Liver (tissue), 2 donors: ENCODE results near the gene ADGRA3.

ENCODE experiments used
- JUND ChIP-seq, 2 donors: IDR thresholded peaks; 2 replicates each; pipeline ENCODE4 v1.6.1; 2016; ENCODE audit warnings: antibody characterized with exemption in 2 of 2
- YY1 ChIP-seq: IDR thresholded peaks from 2 replicates; pipeline ENCODE4 v1.6.1; 2016; ENCODE audit warnings: antibody characterized with exemption, mild to moderate bottlenecking
- donor health status: healthy.

DNA sequence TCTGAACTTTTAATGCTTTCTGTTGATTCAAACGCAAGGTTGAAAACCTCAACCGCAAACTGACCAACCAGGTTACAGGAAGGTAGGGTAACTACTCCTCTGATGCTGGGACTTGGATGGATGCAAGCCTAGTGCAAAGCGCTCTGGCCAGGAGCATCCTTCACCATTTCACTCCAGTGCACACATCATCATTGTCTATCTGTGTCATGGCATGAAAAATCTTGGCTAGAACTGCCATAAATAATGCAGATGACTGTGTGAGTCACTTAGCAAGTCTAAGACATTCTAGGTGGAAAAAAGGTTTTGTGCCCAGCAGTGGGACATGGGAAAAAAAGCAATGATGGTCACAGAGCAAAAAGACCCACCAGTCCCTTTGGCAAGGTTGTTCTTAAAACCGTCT is 10.9 kb downstream of the ADGRA3 start:
- no peak for TF ChIP-seq JUND (IDR thresholded peaks at IDR 0.05)
- no peak for TF ChIP-seq YY1
